HepG2 (cell line): ENCODE data around the gene TLCD1. TPM values are rescaled to one million over a fixed set of nuclear protein-coding genes. Genes with fewer than 3 reads are reported as not detected.

Experiments used
- ATAC-seq: fragments of 200-7000 bp; cut with Tn5 transposase; 3 replicates; pipeline ENCODE4 v1.9.1; 2020; ENCODE audit warnings: mild to moderate bottlenecking, moderate library complexity
- BruUV-seq: library from RNA; stranded (reverse); fragments of 400-500 nt; replicated peaks from 2 replicates; lab custom pipeline; 2021; lab: Mats Ljungman, UMichigan
- CTCF ChIA-PET: fragments of 300-600 bp; formaldehyde crosslinking; extraction: SDS; loops from one replicate; lab custom pipeline; 2021; ENCODE audit warnings: low total read pairs, inconsistent platforms, low intra/inter-chr PET ratio; lab: Yijun Ruan, JAX
- POLR2A ChIA-PET: fragments of 350-600 bp; sonication (Branson Sonifier 250); formaldehyde crosslinking; loops from one replicate; lab custom pipeline; 2020; ENCODE audit warnings: antibody characterized with exemption, inconsistent platforms; lab: Yijun Ruan, JAX
- DNase-seq: peaks from one replicate; pipeline ENCODE4 v3.0.0-alpha.2; 2015; ENCODE audit warnings: low spot score
- FAIRE-seq: peaks from 3 replicates; lab custom pipeline; 2011; peaks lifted over from hg19 to GRCh38; lab: Jason Lieb, UNC
- H2AFZ ChIP-seq: one replicate; pipeline ENCODE4 v1.6.1; 2011; ENCODE audit warnings: low read length, inconsistent platforms
- H3K27ac ChIP-seq: fragments of 300-600 bp; 3 replicates; pipeline ENCODE4 v1.8.0; 2011; ENCODE audit warnings: mixed run types, mild to moderate bottlenecking, mixed read lengths, low read length, inconsistent platforms; ENCODE audit not compliant: insufficient read depth; ENCODE audit errors: extremely low read length
- H3K27me3 ChIP-seq, 2 experiments: fragments of 200-600 bp in 1 of 2; 2 replicates in 1 of 2; 3 replicates in 1 of 2; pipeline versions ENCODE4 v1.6.0 to v1.8.0; 2011; ENCODE audit warnings: low read length in 2 of 2, mild to moderate bottlenecking in 2 of 2, moderate library complexity in 2 of 2, inconsistent platforms in 1 of 2; ENCODE audit not compliant: insufficient read depth in 2 of 2, control insufficient read depth in 1 of 2
- H3K36me3 ChIP-seq, 2 experiments: fragments of 200-600 bp in 1 of 2; replicated peaks in 1 of 2; 2 replicates in 1 of 2; 3 replicates in 1 of 2; pipeline versions ENCODE4 v1.5.1 to v1.8.0; 2011; ENCODE audit warnings: low read length in 2 of 2, inconsistent platforms in 1 of 2; ENCODE audit not compliant: insufficient read depth in 2 of 2, control insufficient read depth in 1 of 2
- H3K4me1 ChIP-seq: 2 replicates; pipeline ENCODE4 v1.5.1; 2012; ENCODE audit warnings: low read length, inconsistent platforms; ENCODE audit not compliant: insufficient read depth
- H3K4me2 ChIP-seq: 2 replicates; pipeline ENCODE4 v1.6.0; 2011; ENCODE audit warnings: low read depth, low read length, inconsistent platforms
- H3K4me3 ChIP-seq, 3 experiments: fragments of 200-600 bp in 1 of 3; sonication (generic), shearing (Covaris generic) in 1 of 3; replicated peaks in 1 of 3; 2 replicates each; pipeline ENCODE4 v1.5.1; 2011 to 2016; ENCODE audit warnings: low read length in 3 of 3, inconsistent platforms in 2 of 3, low read depth in 2 of 3, mild to moderate bottlenecking in 2 of 3, control low read depth in 1 of 3, mixed read lengths in 1 of 3; ENCODE audit not compliant: insufficient read depth in 1 of 3
- H3K79me2 ChIP-seq: one replicate; pipeline ENCODE4 v1.6.1; 2011; ENCODE audit warnings: low read length, inconsistent platforms; ENCODE audit not compliant: insufficient read depth
- H3K9ac ChIP-seq: 2 replicates; pipeline ENCODE4 v1.6.0; 2011; ENCODE audit warnings: mild to moderate bottlenecking, low read depth, low read length, inconsistent platforms; ENCODE audit not compliant: insufficient read depth
- H3K9me3 ChIP-seq: 2 replicates; pipeline ENCODE4 v1.5.1; 2012; ENCODE audit warnings: mild to moderate bottlenecking, low read length
- H4K20me1 ChIP-seq: 2 replicates; pipeline ENCODE4 v1.6.0; 2011; ENCODE audit warnings: inconsistent platforms, mild to moderate bottlenecking, low read length, moderate library complexity; ENCODE audit not compliant: insufficient read depth
- ARID2 ChIP-seq: sonication (generic); formaldehyde crosslinking; IDR thresholded peaks from 2 replicates; pipeline ENCODE4 v1.8.1; 2022; ENCODE audit warnings: mild to moderate bottlenecking, missing genetic modification reagents, borderline replicate concordance
- HOMEZ ChIP-seq: IDR thresholded peaks from 2 replicates; pipeline ENCODE4 v1.6.1; 2016; ENCODE audit warnings: low read depth
- MEIS2 ChIP-seq: sonication (generic); formaldehyde crosslinking; IDR thresholded peaks from 2 replicates; pipeline ENCODE4 v1.9.0; 2021; ENCODE audit warnings: mild to moderate bottlenecking, missing genetic modification reagents
- PHF20 ChIP-seq: sonication (generic); formaldehyde crosslinking; IDR thresholded peaks from 2 replicates; pipeline ENCODE4 v1.5.0; 2020; ENCODE audit warnings: mild to moderate bottlenecking, missing genetic modification reagents
- STAG1 ChIP-seq: sonication (generic); formaldehyde crosslinking; IDR thresholded peaks from 2 replicates; pipeline ENCODE4 v1.4.0; 2020; ENCODE audit warnings: missing genetic modification reagents
- ZBTB14 ChIP-seq: sonication (generic); formaldehyde crosslinking; IDR thresholded peaks from 2 replicates; pipeline ENCODE4 v1.4.0; 2020; ENCODE audit warnings: missing genetic modification reagents
- ZNF253 ChIP-seq: sonication (generic); formaldehyde crosslinking; IDR thresholded peaks from 2 replicates; pipeline ENCODE4 v1.8.0; 2022; ENCODE audit warnings: mild to moderate bottlenecking, missing genetic modification reagents, borderline replicate concordance
- ZNF335 ChIP-seq: sonication (generic); formaldehyde crosslinking; IDR thresholded peaks from 2 replicates; pipeline ENCODE4 v1.4.0; 2020; ENCODE audit warnings: missing genetic modification reagents
- ZNF784 ChIP-seq: sonication (generic); formaldehyde crosslinking; IDR thresholded peaks from 2 replicates; pipeline ENCODE4 v1.5.1; 2020; ENCODE audit warnings: missing genetic modification reagents, mild to moderate bottlenecking, borderline replicate concordance
- WGBS: methylation state at CpG from one replicate; pipeline ENCODE4 v1.1.6; 2017; ENCODE audit warnings: low lambda C conversion rate; 5-methylcytosine and 5-hydroxymethylcytosine counted together
- in situ Hi-C: cut with HindIII; loops from 2 replicates; pipeline ENCODE4 v1.10.0; 2017; ENCODE audit warnings: low pct_unique_long_range_greater_than_20kb; ENCODE audit not compliant: extremely low pct_ligation_motif_present
- intact Hi-C: fragments of 100-400 bp; cut with micrococcal nuclease; formaldehyde crosslinking; loops from one replicate; pipeline ENCODE4 v1.10.0; 2022; ENCODE audit not compliant: unreplicated experiment
- polyA plus RNA-seq, 8 experiments: library from polyadenylated mRNA; depleted of rRNA in 3 of 8; stranded (reverse) in 7 of 8; unstranded in 1 of 8; fragments of >200 nt; fragmentation: Illumina TruSeq in 4 of 8; extraction: Trizol in 4 of 8; gene quantifications; 2 replicates each; pipeline versions ENCODE4 v1.2.1 to v1.2.3, GENCODE V29; 2011 to 2016; ENCODE audit warnings: low read depth in 4 of 8, missing spikeins in 1 of 8, mixed read lengths in 1 of 8; ENCODE audit not compliant: insufficient read depth in 1 of 8
- total RNA-seq, 5 experiments: library from RNA; depleted of rRNA; stranded (reverse); fragments of >200 nt; fragmentation: Illumina TruSeq; extraction: Trizol; gene quantifications; 2 replicates each; pipeline ENCODE4 v1.2.3, GENCODE V29; 2016; ENCODE audit warnings: low read depth in 1 of 5
- TF ChIP-seq, protein P1 (sequence below): sonication (generic); formaldehyde crosslinking; IDR thresholded peaks from 2 replicates; pipeline ENCODE4 v1.4.0; 2020; ENCODE audit warnings: missing genetic modification reagents, borderline replicate concordance
- TF ChIP-seq, protein P2 (sequence below): sonication (generic); formaldehyde crosslinking; IDR thresholded peaks from 2 replicates; pipeline ENCODE4 v1.8.1; 2023; ENCODE audit warnings: missing genetic modification reagents, inconsistent platforms, borderline replicate concordance

Gene TLCD1
- total and polyA plus RNA-seq, 2 of the 13 experiments (the other 11 are each of a cell fraction or from before 2014, with no cell fraction given): 14.9 to 19.6 TPM

DNA sequence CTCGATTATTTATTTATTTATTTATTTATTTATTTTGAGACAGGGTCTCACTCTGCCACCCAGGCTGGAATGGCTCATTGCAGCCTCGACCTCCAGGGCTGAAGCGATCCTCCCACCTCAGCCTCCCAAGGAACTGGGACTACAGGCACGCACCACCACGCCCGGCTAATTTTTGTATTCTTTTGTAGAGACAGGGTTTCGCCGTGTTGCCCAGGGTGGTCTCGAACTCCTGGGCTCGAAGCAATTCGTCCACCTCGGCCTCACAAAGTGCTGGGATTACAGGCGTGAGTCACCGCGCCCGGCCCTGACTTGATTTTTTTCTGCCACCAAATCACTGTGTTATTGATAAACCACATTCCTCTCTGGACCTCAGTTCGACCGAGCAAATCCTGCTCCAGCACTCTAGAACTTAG, 7.0 kb downstream of the TLCD1 start (continued):
- no peak for TF ChIP-seq STAG1 (CRISPR knock-in tag)
- TF ChIP-seq, protein P1, sequence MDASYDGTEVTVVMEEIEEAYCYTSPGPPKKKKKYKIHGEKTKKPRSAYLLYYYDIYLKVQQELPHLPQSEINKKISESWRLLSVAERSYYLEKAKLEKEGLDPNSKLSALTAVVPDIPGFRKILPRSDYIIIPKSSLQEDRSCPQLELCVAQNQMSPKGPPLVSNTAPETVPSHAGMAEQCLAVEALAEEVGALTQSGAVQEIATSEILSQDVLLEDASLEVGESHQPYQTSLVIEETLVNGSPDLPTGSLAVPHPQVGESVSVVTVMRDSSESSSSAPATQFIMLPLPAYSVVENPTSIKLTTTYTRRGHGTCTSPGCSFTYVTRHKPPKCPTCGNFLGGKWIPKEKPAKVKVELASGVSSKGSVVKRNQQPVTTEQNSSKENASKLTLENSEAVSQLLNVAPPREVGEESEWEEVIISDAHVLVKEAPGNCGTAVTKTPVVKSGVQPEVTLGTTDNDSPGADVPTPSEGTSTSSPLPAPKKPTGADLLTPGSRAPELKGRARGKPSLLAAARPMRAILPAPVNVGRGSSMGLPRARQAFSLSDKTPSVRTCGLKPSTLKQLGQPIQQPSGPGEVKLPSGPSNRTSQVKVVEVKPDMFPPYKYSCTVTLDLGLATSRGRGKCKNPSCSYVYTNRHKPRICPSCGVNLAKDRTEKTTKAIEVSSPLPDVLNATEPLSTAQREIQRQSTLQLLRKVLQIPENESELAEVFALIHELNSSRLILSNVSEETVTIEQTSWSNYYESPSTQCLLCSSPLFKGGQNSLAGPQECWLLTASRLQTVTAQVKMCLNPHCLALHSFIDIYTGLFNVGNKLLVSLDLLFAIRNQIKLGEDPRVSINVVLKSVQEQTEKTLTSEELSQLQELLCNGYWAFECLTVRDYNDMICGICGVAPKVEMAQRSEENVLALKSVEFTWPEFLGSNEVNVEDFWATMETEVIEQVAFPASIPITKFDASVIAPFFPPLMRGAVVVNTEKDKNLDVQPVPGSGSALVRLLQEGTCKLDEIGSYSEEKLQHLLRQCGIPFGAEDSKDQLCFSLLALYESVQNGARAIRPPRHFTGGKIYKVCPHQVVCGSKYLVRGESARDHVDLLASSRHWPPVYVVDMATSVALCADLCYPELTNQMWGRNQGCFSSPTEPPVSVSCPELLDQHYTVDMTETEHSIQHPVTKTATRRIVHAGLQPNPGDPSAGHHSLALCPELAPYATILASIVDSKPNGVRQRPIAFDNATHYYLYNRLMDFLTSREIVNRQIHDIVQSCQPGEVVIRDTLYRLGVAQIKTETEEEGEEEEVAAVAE (CRISPR knock-in tag): no peak
- peak; percentile 38; the same call in 1 of the 2 replicates for TF ChIP-seq PHF20

DNA sequence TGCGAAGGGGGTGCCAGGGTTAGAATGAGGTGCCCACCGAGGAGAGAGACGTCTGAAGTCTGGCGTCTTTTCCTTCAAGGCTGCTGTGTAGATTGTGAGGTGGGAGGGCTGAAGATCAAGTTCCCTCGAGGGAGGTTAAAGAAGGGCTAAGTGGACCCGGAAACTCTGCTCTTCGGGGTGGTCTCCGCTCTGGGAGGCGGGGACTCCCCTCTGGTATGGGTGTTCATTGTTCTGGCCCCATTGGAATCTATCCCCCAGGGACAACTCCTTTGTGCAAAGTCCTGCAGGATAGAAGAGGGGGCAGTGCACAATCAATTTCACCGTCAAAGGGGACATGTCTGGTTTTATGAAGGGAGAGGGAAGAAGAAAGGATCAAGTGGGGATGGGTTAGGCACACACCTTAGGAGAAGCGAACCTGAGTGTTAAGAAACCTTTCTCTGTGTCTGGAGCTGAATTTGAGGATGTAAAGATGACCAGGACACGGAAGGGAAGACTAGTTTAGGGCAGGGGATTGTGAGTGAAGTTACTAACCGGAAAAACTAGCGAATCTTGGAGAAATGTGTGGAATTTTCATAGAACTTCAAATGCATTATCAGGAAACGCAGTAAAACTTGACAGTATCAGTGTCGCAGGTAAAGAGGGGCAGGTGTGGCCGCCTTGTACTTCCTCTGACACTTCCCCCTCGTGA, 7.6 kb downstream of the TLCD1 start:
- peaks cover 47% of the 10 kb centered on the region for H3K4me1 ChIP-seq
- peak overlapping the region in 2 of 3 experiments; percentile 50 to 97; a peak in 1 of 6 replicates for H3K4me3 ChIP-seq
- BruUV-seq: no TSS peak
- CTCF ChIA-PET: no interaction called here
- H3K9me3 ChIP-seq: no peaks in the 10 kb centered on the region
- ATAC-seq (no peak), DNase-seq (no peak), FAIRE-seq (peak; percentile 12)
- peak overlapping the region; percentile 89 for H3K27ac ChIP-seq
- H3K79me2 ChIP-seq: peaks cover 35% of the 10 kb centered on the region
- in situ Hi-C loops (loop anchor here (5.0 kb wide), 1 partner anchor 71 kb away; the partner anchor contains the start of gene BLTP2), intact Hi-C loops (no loop called here)
- POLR2A ChIA-PET: interaction anchor here (1.9 to 4.2 kb wide), 4 partner anchors 10 to 233 kb away, joined by 26 to 220 read pairs (median 78); partner anchors contain the start of genes NEK8, PHF12, PROCA1 and TRAF4
- H3K36me3 ChIP-seq: peaks cover 7 to 26% of the 10 kb centered on the region in 2 experiments; a peak in 4 of 5 replicates
- H4K20me1 ChIP-seq: peaks cover 29% of the 10 kb centered on the region
- 76% methylated on average over 18 of the region's 18 CpGs for WGBS
- H3K9ac ChIP-seq: peak overlapping the region; percentile 98
- H2AFZ ChIP-seq: no peak overlapping the region
- H3K27me3 ChIP-seq: peaks cover 2 to 3% of the 10 kb centered on the region in 2 experiments; a peak in 3 of 5 replicates
- peak overlapping the region; percentile 73 for H3K4me2 ChIP-seq
- TF ChIP-seq HOMEZ (CRISPR knock-in tag) (no peak), ZNF784 (CRISPR knock-in tag) (no peak), ZBTB14 (CRISPR knock-in tag) (no peak), ZNF335 (CRISPR knock-in tag) (no peak), ZNF253 (no peak), ARID2 (CRISPR knock-in tag) (no peak), MEIS2 (CRISPR knock-in tag) (no peak)
- TF ChIP-seq, protein P2, sequence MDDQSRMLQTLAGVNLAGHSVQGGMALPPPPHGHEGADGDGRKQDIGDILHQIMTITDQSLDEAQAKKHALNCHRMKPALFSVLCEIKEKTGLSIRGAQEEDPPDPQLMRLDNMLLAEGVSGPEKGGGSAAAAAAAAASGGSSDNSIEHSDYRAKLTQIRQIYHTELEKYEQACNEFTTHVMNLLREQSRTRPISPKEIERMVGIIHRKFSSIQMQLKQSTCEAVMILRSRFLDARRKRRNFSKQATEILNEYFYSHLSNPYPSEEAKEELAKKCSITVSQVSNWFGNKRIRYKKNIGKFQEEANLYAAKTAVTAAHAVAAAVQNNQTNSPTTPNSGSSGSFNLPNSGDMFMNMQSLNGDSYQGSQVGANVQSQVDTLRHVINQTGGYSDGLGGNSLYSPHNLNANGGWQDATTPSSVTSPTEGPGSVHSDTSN (CRISPR knock-in tag): no peak
